PC-9 (cell line): ENCODE measurements around the gene SLC11A2.

Experiments used
- EZH2 ChIP-seq: fragments of 200-600 bp; sonication (generic); IDR thresholded peaks from 2 replicates; pipeline ENCODE4 v1.8.0; 2017; ENCODE audit warnings: antibody characterized with exemption, low read depth
- TF ChIP-seq, protein P1 (sequence below): fragments of 200-600 bp; sonication (generic); conservative IDR thresholded peaks from 2 replicates; pipeline ENCODE4 v1.6.1; 2017; ENCODE audit warnings: mixed run types, antibody characterized with exemption, mild to moderate bottlenecking, moderate library complexity

DNA sequence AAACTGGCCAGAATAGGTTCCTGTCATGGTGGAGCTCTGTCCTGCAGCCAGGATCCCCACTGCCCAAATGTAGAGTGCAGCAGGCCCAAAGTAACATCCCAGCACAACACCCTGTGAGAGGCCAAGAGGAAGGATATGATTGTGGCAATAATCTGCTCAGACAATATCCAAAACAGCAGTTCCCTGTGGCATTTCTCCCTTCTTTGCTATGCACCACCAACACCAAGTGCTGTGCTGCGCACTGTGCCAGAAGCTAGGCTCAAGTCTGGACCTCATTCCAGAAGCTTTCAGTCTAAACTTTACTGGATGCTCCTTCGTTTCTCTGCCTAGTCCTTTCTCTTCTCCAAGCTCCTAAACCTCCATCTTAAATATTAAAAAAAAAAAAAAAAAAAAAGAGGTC lies 33.4 kb downstream of the SLC11A2 start:
- TF ChIP-seq, protein P1, sequence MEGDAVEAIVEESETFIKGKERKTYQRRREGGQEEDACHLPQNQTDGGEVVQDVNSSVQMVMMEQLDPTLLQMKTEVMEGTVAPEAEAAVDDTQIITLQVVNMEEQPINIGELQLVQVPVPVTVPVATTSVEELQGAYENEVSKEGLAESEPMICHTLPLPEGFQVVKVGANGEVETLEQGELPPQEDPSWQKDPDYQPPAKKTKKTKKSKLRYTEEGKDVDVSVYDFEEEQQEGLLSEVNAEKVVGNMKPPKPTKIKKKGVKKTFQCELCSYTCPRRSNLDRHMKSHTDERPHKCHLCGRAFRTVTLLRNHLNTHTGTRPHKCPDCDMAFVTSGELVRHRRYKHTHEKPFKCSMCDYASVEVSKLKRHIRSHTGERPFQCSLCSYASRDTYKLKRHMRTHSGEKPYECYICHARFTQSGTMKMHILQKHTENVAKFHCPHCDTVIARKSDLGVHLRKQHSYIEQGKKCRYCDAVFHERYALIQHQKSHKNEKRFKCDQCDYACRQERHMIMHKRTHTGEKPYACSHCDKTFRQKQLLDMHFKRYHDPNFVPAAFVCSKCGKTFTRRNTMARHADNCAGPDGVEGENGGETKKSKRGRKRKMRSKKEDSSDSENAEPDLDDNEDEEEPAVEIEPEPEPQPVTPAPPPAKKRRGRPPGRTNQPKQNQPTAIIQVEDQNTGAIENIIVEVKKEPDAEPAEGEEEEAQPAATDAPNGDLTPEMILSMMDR = no peak
- TF ChIP-seq EZH2 = no peak
